SJSA1 (cell line): Measurements from ENCODE around the gene NISCH. TPM values are rescaled to one million over a fixed set of nuclear protein-coding genes. Genes with fewer than 3 reads are reported as not detected.

Source experiments
- DNase-seq, 2 experiments: peaks; one replicate each; pipeline ENCODE4 v3.0.0-alpha.2; 2015 to 2020; ENCODE audit warnings: low spot score in 2 of 2, low read depth in 1 of 2
- H3K27ac ChIP-seq: fragments of 250-450 bp; sonication (Bioruptor Pico); 2 replicates; pipeline ENCODE4 v1.5.1; 2020; ENCODE audit warnings: mild to moderate bottlenecking, moderate library complexity
- H3K27me3 ChIP-seq: fragments of 250-450 bp; sonication (Bioruptor Pico); replicated peaks from 2 replicates; pipeline ENCODE4 v1.5.1; 2020; ENCODE audit warnings: mild to moderate bottlenecking, moderate library complexity
- H3K36me3 ChIP-seq: fragments of 250-450 bp; sonication (Bioruptor Pico); 2 replicates; pipeline ENCODE4 v1.5.1; 2020; ENCODE audit warnings: mild to moderate bottlenecking
- H3K4me1 ChIP-seq: fragments of 250-450 bp; sonication (Bioruptor Pico); replicated peaks from 2 replicates; pipeline ENCODE4 v1.6.1; 2021; ENCODE audit warnings: mild to moderate bottlenecking
- H3K4me3 ChIP-seq: fragments of 250-450 bp; sonication (Bioruptor Pico); 2 replicates; pipeline ENCODE4 v1.5.1; 2020; ENCODE audit warnings: mild to moderate bottlenecking
- H3K9me3 ChIP-seq: fragments of 250-450 bp; sonication (Bioruptor Pico); replicated peaks from 2 replicates; pipeline ENCODE4 v1.5.1; 2020; ENCODE audit warnings: mild to moderate bottlenecking
- total RNA-seq: library from RNA; depleted of rRNA; stranded (reverse); fragments of >200 nt; shearing (Covaris generic); gene quantifications from 2 replicates; pipeline ENCODE4 v1.2.3, GENCODE V29; 2014

Gene NISCH
- total RNA-seq, 1 experiment from 2014 or later = 22.4 TPM

GRCh38 chr3:52447512-52448355, 7.7 kb upstream of the NISCH start:
- Histone ChIP-seq H3K27ac (no peak overlapping the region), H3K9me3 (no peaks in the 10 kb centered on the region), H3K27me3 (no peaks in the 10 kb centered on the region), H3K36me3 (no peaks in the 10 kb centered on the region), H3K4me1 (peaks cover 17% of the 10 kb centered on the region), H3K4me3 (no peak overlapping the region)
- no peak for DNase-seq

DNA sequence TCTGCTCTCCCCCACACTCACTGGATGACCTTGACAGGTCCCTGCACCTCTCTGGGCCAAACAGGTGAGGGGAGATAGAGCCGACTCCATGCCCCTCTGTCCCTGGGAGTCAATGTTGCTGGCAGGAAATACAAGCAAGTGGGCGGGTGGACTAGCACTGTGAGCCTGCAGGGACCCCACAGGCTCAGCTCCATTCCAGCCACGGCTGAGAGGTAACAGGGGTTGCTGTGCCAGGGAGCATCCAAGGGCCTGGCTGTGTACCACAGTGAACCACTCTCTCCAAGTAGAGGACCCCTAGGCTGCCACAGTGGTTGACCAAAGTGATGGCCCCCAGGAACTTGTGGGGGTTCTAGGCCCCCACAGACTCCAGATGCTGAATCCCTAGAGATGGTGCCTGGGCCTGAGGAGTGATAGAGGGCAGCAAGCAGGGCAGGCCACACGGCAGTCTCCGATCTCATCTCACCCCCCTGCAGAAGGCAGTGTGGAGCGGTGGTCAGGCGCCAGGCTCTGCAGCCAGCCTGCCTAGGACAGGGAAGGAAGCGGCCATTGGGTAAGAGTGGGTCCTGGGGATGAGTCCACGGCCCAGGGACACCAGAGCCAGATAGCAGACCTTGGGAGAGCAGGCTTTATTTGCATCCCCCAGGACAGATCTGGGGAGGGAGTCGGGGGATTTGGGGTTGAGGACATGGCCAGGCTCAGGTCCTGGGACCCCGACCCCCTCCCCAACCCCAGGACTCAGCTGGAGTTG, 4.7 kb upstream of the NISCH start:
- no peaks in the 10 kb centered on the region for H3K36me3 ChIP-seq
- H3K27ac ChIP-seq = no peak overlapping the region
- H3K27me3 ChIP-seq = no peaks in the 10 kb centered on the region
- DNase-seq = peak in 1 of 2 experiments; percentile 37
- H3K4me3 ChIP-seq = no peak overlapping the region
- H3K9me3 ChIP-seq = no peaks in the 10 kb centered on the region
- H3K4me1 ChIP-seq = peaks cover 29% of the 10 kb centered on the region

GRCh38 chr3:52451237-52452083, 3.9 kb upstream of the NISCH start:
- Histone ChIP-seq H3K9me3 (no peaks in the 10 kb centered on the region), H3K36me3 (no peaks in the 10 kb centered on the region), H3K4me3 (no peak overlapping the region), H3K27me3 (no peaks in the 10 kb centered on the region), H3K4me1 (peaks cover 34% of the 10 kb centered on the region), H3K27ac (no peak overlapping the region)
- no peak for DNase-seq

DNA sequence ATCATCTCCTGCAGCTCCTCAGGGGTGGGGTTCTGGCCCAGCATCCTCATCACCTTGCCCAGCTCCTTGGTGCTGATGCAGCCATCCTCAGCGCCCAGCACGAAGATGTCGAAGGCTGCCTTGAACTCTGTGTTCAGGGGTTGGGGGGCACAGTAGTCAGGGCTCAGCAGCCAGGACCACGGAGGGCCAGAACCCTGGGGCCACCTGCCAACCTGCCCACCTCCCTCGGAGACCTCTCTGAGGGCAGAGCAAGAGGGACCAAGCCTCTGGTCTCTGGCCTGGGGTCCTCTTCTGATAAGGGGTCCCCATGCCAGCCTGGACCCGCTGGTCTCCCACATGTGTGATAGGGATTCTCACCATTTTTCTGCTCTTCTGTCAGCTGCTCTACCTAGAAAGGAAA, 3.3 kb upstream of the NISCH start:
- no peak overlapping the region for H3K4me3 ChIP-seq
- H3K4me1 ChIP-seq = peaks cover 37% of the 10 kb centered on the region
- H3K9me3 ChIP-seq = no peaks in the 10 kb centered on the region
- no peak for DNase-seq
- H3K27me3 ChIP-seq = no peaks in the 10 kb centered on the region
- H3K27ac ChIP-seq = no peak overlapping the region
- H3K36me3 ChIP-seq = no peaks in the 10 kb centered on the region

DNA sequence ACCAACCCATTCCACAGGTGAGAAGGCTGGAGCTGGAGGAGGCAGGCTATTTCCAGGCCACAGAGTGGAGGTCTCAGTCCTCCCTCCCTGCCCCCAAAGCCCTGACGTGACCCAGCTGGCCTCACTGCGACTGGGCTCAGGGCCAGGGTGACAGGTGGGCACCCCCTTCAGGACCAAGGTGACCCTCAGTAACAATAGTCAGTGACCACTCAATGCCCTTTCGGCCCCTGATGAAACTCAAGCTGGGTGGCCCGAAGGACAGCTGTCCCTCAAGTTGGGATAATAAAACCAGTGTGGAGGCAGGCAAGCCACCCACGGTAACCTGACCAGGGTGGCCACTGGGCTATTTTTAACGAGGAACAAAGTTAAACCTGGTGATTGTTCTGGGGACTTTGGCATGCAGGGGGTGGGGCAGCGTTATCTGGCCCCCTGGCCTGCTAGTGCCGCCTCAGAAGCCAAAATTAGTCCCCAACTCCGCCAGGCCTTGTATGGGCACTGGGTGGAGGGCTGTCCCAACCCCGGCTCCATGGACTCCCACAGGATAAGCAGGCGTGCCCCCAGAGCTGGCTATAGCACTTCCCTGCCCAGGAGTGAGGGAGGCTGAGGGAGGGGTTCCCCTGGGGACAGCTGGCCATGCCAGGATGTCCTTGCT, 2.7 kb upstream of the NISCH start:
- Histone ChIP-seq H3K36me3 (peaks cover 4% of the 10 kb centered on the region), H3K4me1 (peaks cover 37% of the 10 kb centered on the region), H3K9me3 (no peaks in the 10 kb centered on the region), H3K27ac (no peak overlapping the region), H3K4me3 (no peak overlapping the region), H3K27me3 (no peaks in the 10 kb centered on the region)
- no peak for DNase-seq

DNA sequence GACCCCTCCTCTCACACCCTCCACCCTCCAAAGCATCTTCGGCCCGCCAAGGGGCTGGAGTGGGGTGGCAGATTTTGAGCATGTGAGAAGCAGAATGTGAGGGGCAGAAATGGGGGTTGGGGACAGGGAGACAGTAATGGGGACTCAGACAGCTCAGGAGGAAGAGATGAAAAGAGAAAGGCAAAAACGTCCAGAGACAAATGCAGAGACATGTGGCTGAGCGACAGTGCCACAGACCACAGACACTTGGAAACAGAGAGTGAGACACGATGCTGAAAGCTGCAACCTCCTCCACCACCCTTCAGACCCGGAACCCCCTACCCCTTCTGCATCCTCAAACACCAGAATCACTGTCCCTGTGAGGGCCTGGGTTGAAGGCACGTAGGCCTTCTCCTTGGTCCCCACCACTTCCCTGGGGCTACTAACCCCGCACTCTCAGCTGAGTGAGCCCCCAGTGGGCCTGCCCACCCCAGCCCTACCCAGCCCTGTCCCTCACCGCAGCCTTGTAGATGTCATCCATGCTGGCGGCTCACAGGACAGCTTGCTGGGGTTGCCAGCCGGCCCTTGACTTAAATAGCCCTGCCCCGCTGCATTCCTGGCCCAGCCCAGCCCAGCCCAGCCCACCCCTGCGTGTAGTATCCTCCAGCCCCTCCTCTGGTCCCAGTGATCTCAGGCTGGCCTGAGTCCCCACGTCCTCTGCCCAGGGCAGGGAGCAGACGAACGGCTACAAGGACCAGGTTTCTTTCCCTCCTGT, 1.7 kb upstream of the NISCH start, which contains the start of gene TNNC1:
Gene TNNC1, minus strand, starts transcription at position 546 of the 754 bp plus-strand sequence. Its CDS starts 26 bp downstream, at position 520.
- no peak for DNase-seq
- Histone ChIP-seq H3K9me3 (no peaks in the 10 kb centered on the region), H3K4me1 (peaks cover 37% of the 10 kb centered on the region), H3K27ac (no peak within 1 kb of the TSS), H3K27me3 (no peaks in the 10 kb centered on the region), H3K36me3 (peaks cover 14% of the 10 kb centered on the region), H3K4me3 (peak within 1 kb of the TSS; percentile 88)

DNA sequence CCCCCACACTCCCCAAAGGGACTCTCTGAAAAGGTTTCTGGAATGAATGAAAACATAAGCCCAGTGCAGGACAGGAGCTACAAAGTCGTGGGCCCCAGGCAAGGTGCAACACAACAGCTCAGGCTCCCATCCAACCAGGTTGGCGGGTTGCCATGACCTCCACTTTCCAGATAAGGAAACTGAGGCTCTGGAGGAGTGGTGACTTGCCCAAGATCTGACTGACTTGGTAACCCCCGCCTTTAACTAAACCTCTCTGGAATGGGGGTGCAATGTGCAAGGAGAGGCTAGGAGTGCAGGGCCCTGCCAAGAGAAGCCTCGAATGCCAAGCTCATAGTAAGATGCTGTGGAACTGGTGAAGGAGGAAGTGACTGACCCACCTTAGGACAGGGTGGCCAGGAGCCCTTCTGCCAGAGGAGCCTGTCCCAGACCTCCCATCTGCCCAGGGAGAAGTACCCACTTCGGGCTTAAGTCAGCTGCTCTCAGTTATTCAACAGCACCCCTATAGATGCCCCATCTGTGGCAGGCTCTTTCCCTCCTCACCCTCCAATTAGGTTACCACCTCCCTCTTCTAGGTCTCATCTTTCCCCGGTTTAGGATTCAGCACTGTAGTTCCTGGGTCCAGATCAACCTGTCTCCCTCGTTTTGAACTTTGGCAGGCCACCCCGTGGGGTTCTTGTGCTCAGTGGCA, 1.0 kb upstream of the NISCH start:
- no peak for DNase-seq
- Histone ChIP-seq H3K36me3 (peaks cover 21% of the 10 kb centered on the region), H3K4me1 (peaks cover 37% of the 10 kb centered on the region), H3K27ac (no peak overlapping the region), H3K4me3 (peak overlapping the region; percentile 88; the same call in 1 of the 2 replicates), H3K9me3 (no peaks in the 10 kb centered on the region), H3K27me3 (no peaks in the 10 kb centered on the region)

- peaks cover 35% of the 10 kb centered on the region for H3K4me1 ChIP-seq
- no peaks in the 10 kb centered on the region for H3K9me3 ChIP-seq
- peak overlapping the region; percentile 88 for H3K4me3 ChIP-seq
- no peaks in the 10 kb centered on the region for H3K27me3 ChIP-seq
- H3K36me3 ChIP-seq = peaks cover 25% of the 10 kb centered on the region
- H3K27ac ChIP-seq = no peak overlapping the region
- DNase-seq = no peak
These were observed 494 bp upstream of the NISCH start for GRCh38 chr3:52454938-52455282.

GRCh38 chr3:52456169-52456799, 880 bp downstream of the NISCH start:
- H3K9me3 ChIP-seq = no peaks in the 10 kb centered on the region
- peak overlapping the region; percentile 88 for H3K4me3 ChIP-seq
- no peak overlapping the region for H3K27ac ChIP-seq
- H3K27me3 ChIP-seq = no peaks in the 10 kb centered on the region
- peaks cover 29% of the 10 kb centered on the region for H3K4me1 ChIP-seq
- peaks cover 35% of the 10 kb centered on the region for H3K36me3 ChIP-seq
- DNase-seq = peak in 1 of 2 experiments; percentile 22

- peaks cover 29% of the 10 kb centered on the region for H3K4me1 ChIP-seq
- DNase-seq = no peak
- no peaks in the 10 kb centered on the region for H3K27me3 ChIP-seq
- no peak overlapping the region for H3K27ac ChIP-seq
- H3K36me3 ChIP-seq = peaks cover 36% of the 10 kb centered on the region
- H3K4me3 ChIP-seq = peak overlapping the region; percentile 88
- no peaks in the 10 kb centered on the region for H3K9me3 ChIP-seq
These were observed 1.4 kb downstream of the NISCH start for GRCh38 chr3:52456800-52457183.

GRCh38 chr3:52458031-52458760, 2.8 kb downstream of the NISCH start:
- no peak overlapping the region for H3K27ac ChIP-seq
- DNase-seq = no peak
- H3K27me3 ChIP-seq = no peaks in the 10 kb centered on the region
- H3K4me1 ChIP-seq = peaks cover 20% of the 10 kb centered on the region
- peaks cover 46% of the 10 kb centered on the region for H3K36me3 ChIP-seq
- H3K4me3 ChIP-seq = no peak overlapping the region
- no peaks in the 10 kb centered on the region for H3K9me3 ChIP-seq
